RWPE2 (cell line): ENCODE results near the gene TSPEAR.
A peak's percentile ranks its signal among the peaks of the same experiment; 100 is the strongest.

ENCODE experiments used
- ATAC-seq: fragments of 200-7000 bp; cut with Tn5 transposase; 3 replicates; pipeline ENCODE4 v1.9.1; 2021; ENCODE audit warnings: low read depth
- DNase-seq: peaks from one replicate; pipeline ENCODE4 v3.0.0-alpha.2; 2020; ENCODE audit warnings: low spot score
- H3K27ac ChIP-seq: fragments of 450-650 bp; 2 replicates; pipeline ENCODE4 v1.5.1; 2017; ENCODE audit warnings: mild to moderate bottlenecking; ENCODE audit not compliant: poor library complexity, severe bottlenecking
- H3K27me3 ChIP-seq: fragments of 250-450 bp; sonication (Bioruptor Pico); 2 replicates; pipeline ENCODE4 v1.5.1; 2021; ENCODE audit warnings: mild to moderate bottlenecking, moderate library complexity; ENCODE audit not compliant: insufficient read depth, poor library complexity, severe bottlenecking
- H3K36me3 ChIP-seq: fragments of 250-450 bp; sonication (Bioruptor Pico); 2 replicates; pipeline ENCODE4 v1.5.1; 2020; ENCODE audit warnings: low read depth, mild to moderate bottlenecking, moderate library complexity
- H3K4me1 ChIP-seq: fragments of 250-450 bp; sonication (Bioruptor Pico); 2 replicates; pipeline ENCODE4 v1.5.1; 2021; ENCODE audit warnings: mild to moderate bottlenecking, moderate library complexity; ENCODE audit not compliant: insufficient read depth, poor library complexity, severe bottlenecking
- H3K4me3 ChIP-seq: fragments of 250-450 bp; sonication (Bioruptor Pico); 2 replicates; pipeline ENCODE4 v1.5.1; 2021; ENCODE audit warnings: mild to moderate bottlenecking, moderate library complexity; ENCODE audit not compliant: severe bottlenecking
- H3K9me3 ChIP-seq: fragments of 250-450 bp; sonication (Bioruptor Pico); 2 replicates; pipeline ENCODE4 v1.5.1; 2021; ENCODE audit warnings: mild to moderate bottlenecking, moderate library complexity; ENCODE audit not compliant: severe bottlenecking
- TF ChIP-seq, protein P1 (sequence below): fragments of 450-650 bp; IDR thresholded peaks from one replicate; pipeline ENCODE4 v1.5.1; 2017; ENCODE audit warnings: mild to moderate bottlenecking, moderate library complexity; ENCODE audit not compliant: poor library complexity, severe bottlenecking

TSPEAR gene

DNA sequence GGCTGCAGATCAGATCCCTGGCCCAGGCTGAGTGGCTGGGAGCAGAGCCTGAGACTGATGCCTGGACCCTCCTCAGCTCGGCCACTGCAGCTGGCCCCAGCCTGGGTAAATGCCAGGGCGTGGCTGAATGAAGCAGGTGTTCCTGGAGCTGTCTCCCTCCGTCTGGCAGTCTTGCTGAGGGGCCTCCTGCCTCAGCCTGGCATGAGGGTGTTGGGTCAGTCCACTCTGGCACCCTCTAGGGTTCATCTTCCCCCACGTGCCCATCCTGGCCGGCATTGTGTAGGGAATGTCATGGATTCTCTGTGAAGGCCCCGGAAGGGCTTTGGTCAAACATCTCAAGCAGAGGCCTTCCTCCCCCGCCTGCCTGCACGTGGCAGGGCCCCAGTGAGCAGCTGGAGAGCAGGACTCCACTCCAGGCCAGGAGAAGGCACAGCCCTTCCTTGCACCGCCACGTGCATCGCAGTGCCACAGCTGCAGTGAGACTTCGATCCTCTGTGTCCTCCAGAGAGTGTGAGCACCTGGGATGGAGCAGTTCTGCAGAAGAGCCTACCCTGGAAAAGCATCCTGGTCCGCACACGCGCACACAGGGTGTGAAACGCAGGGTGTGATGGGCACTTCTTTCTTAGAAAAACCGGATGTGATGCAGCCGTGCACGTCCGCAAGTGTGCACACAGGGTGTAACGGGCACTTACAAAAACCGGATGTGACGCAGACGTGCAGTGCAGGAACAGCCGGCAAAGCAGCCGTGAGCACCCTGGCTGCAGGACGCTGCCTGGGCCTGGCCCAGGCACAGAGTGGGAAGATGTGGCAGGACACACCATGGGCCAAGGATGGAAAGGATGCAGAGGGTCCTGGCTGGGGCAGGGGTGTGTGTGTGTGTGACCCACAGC lies 142.5 kb downstream of the TSPEAR start:
- H3K27me3 ChIP-seq = no peaks in the 10 kb centered on the region
- ATAC-seq = no peak
- H3K4me3 ChIP-seq = no peak overlapping the region
- H3K36me3 ChIP-seq = no peaks in the 10 kb centered on the region
- H3K9me3 ChIP-seq = peaks cover 2% of the 10 kb centered on the region
- TF ChIP-seq, protein P1, sequence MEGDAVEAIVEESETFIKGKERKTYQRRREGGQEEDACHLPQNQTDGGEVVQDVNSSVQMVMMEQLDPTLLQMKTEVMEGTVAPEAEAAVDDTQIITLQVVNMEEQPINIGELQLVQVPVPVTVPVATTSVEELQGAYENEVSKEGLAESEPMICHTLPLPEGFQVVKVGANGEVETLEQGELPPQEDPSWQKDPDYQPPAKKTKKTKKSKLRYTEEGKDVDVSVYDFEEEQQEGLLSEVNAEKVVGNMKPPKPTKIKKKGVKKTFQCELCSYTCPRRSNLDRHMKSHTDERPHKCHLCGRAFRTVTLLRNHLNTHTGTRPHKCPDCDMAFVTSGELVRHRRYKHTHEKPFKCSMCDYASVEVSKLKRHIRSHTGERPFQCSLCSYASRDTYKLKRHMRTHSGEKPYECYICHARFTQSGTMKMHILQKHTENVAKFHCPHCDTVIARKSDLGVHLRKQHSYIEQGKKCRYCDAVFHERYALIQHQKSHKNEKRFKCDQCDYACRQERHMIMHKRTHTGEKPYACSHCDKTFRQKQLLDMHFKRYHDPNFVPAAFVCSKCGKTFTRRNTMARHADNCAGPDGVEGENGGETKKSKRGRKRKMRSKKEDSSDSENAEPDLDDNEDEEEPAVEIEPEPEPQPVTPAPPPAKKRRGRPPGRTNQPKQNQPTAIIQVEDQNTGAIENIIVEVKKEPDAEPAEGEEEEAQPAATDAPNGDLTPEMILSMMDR = no peak
- no peaks in the 10 kb centered on the region for H3K4me1 ChIP-seq
- DNase-seq = no peak
- H3K27ac ChIP-seq = no peak overlapping the region

DNA sequence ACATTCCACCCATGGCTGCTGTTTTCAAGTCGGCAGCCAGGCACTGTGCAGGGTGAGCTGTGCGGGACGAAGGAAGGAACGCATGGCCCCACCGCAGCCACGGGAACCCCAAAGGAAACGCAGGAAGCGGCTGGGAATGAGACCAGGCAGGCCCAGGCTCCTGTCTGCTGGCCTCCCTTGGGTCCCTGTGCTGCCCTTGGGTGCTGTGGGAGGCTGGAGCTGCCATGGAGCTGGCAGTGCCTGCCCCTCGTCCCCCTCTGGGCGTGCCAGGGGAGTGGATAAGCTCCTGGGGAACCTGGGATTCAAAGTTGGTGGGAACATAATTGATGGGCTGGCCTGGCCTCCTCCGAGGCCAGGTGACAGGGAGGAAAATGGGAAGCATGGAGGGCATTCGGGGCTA lies 143.1 kb downstream of the TSPEAR start:
- H3K27ac ChIP-seq = no peak overlapping the region
- H3K27me3 ChIP-seq = no peaks in the 10 kb centered on the region
- TF ChIP-seq, protein P1 = no peak
- no peaks in the 10 kb centered on the region for H3K4me1 ChIP-seq
- ATAC-seq (no peak), DNase-seq (no peak)
- H3K36me3 ChIP-seq = no peaks in the 10 kb centered on the region
- H3K9me3 ChIP-seq = peaks cover 2% of the 10 kb centered on the region
- no peak overlapping the region for H3K4me3 ChIP-seq

DNA sequence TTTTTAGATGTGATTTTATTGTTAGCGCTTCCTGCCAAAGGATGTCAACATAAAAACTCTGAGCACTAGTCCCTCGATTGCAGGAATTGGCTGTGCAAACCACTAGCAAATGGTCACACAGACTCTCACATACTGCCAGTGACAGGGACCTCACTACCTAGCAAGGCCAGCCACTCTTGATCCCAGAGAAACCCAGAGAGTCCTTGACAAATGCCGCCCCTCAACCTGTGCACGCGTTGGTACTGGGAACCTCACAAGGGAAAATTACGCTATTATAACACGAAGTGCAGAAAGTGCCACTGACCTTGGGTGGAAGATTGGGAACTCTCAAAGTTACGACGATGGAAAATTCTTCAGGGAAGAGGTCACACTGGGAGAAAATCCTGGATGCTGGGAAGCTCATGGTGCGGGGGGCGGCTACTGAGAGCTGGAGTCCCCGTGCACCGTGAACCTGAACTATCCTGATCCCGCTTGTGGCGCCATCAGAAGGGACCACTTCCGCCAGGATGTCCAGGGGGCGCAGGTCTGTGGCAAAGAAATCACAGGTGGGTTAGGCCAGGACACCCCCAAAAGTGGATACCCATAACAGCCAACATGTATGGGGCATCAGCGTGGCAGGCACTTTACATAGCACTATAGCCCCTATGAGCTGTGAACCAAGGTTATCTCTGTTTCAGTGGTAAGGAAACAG lies 143.7 kb downstream of the TSPEAR start:
- no peak for ATAC-seq
- H3K4me3 ChIP-seq = no peak overlapping the region
- no peak overlapping the region for H3K27ac ChIP-seq
- no peaks in the 10 kb centered on the region for H3K27me3 ChIP-seq
- H3K4me1 ChIP-seq = no peaks in the 10 kb centered on the region
- no peaks in the 10 kb centered on the region for H3K36me3 ChIP-seq
- peak; percentile 51 for DNase-seq
- TF ChIP-seq, protein P1 = no peak
- H3K9me3 ChIP-seq = peaks cover 2% of the 10 kb centered on the region

DNA sequence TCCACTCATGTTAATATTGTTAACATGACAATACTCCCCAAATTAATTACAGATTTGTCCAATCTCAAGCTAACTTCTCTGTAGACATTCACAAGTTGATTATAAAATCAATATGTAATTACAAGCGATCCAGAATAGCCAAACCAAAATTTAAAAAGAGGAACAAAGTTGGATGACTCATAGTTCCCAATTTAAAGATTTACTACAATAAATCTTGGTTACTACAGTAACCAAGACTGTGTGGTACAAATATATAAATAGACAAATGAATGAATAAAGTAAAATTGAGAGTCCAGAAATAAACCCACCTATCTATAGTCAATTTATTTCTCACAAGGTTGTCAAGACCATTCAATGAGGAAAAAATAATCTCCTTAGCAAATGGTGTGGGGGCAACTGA lies 145.0 kb downstream of the TSPEAR start:
- H3K4me1 ChIP-seq = no peaks in the 10 kb centered on the region
- no peaks in the 10 kb centered on the region for H3K27me3 ChIP-seq
- H3K36me3 ChIP-seq = no peaks in the 10 kb centered on the region
- H3K27ac ChIP-seq = no peak overlapping the region
- ATAC-seq (no peak), DNase-seq (no peak)
- no peak overlapping the region for H3K4me3 ChIP-seq
- H3K9me3 ChIP-seq = peaks cover 2% of the 10 kb centered on the region
- TF ChIP-seq, protein P1 = no peak
